Islet of Langerhans (tissue), 1 donor: ENCODE measurements around the gene ERP44.
"Not testable (repeated sequence)": the region's sequence is repeated elsewhere in the genome, so short reads cannot be mapped to it uniquely, and the experiment has no call there.

Source experiments
- FAIRE-seq: peaks from one replicate; lab custom pipeline; 2011; peaks lifted over from hg19 to GRCh38; lab: Jason Lieb, UNC

ERP44 gene

GRCh38 chr9:100098887-100099721 lies at the start of gene ERP44, which contains the start of gene INVS:
ERP44 (minus strand) TSS chr9:100099000; CDS start chr9:100098840, 160 bp downstream.
INVS (plus strand) TSS chr9:100099243; CDS start chr9:100104522, 5,279 bp downstream.
- FAIRE-seq: peak; percentile 55

- FAIRE-seq: not testable (repeated sequence)
Measured at GRCh38 chr9:100145976-100146375, 47.2 kb upstream of the ERP44 start.

GRCh38 chr9:100145167-100145934 lies 46.6 kb upstream of the ERP44 start:
- FAIRE-seq: not testable (repeated sequence)

GRCh38 chr9:100141862-100142261 lies 43.1 kb upstream of the ERP44 start:
- FAIRE-seq: not testable (repeated sequence)

GRCh38 chr9:100140303-100140702 lies 41.5 kb upstream of the ERP44 start:
- not testable (repeated sequence) for FAIRE-seq

- FAIRE-seq: not testable (repeated sequence)
Measured at GRCh38 chr9:100136799-100137198, 38.0 kb upstream of the ERP44 start.

- no peak for FAIRE-seq
Measured at GRCh38 chr9:100134731-100135130, 35.9 kb upstream of the ERP44 start.

- no peak for FAIRE-seq
Measured at GRCh38 chr9:100131875-100132430, 33.2 kb upstream of the ERP44 start.

- peak; percentile 33 for FAIRE-seq
Measured at GRCh38 chr9:100131216-100131615, 32.4 kb upstream of the ERP44 start.

- FAIRE-seq: no peak
Measured at GRCh38 chr9:100129772-100130171, 31.0 kb upstream of the ERP44 start.

- no peak for FAIRE-seq
Measured at GRCh38 chr9:100126423-100126822, 27.6 kb upstream of the ERP44 start.

- no peak for FAIRE-seq
Measured at GRCh38 chr9:100125910-100126309, 27.1 kb upstream of the ERP44 start.

- no peak for FAIRE-seq
Measured at GRCh38 chr9:100125236-100125635, 26.4 kb upstream of the ERP44 start.

- no peak for FAIRE-seq
Measured at GRCh38 chr9:100120286-100120685, 21.5 kb upstream of the ERP44 start.

GRCh38 chr9:100117316-100117715 lies 18.5 kb upstream of the ERP44 start:
- FAIRE-seq: no peak

- FAIRE-seq: no peak
Measured at GRCh38 chr9:100112677-100113336, 14.0 kb upstream of the ERP44 start.

GRCh38 chr9:100111235-100111634 lies 12.4 kb upstream of the ERP44 start:
- peak; percentile 95 for FAIRE-seq

GRCh38 chr9:100108559-100108958 lies 9.8 kb upstream of the ERP44 start:
- peak; percentile 98 for FAIRE-seq

GRCh38 chr9:100106616-100107015 lies 7.8 kb upstream of the ERP44 start:
- no peak for FAIRE-seq

GRCh38 chr9:100105861-100106260 lies 7.1 kb upstream of the ERP44 start:
- no peak for FAIRE-seq

- peak; percentile 97 for FAIRE-seq
Measured at GRCh38 chr9:100104314-100104713, 5.5 kb upstream of the ERP44 start.

GRCh38 chr9:100101608-100102007 lies 2.8 kb upstream of the ERP44 start:
- no peak for FAIRE-seq
